ENCODE measurements around the gene DPYD. TPM values are rescaled to one million over a fixed set of nuclear protein-coding genes. Genes with fewer than 3 reads are reported as not detected.

The DPYD gene
- total RNA-seq, 1 donor from 2014 or later, result 5.9 TPM

- Mint-ChIP-seq H3K36me3 (ENCODE audit: low read depth) (no peaks in the 10 kb centered on the region), H3K4me1 (no peaks in the 10 kb centered on the region), H3K27ac (ENCODE audit: unreplicated experiment) (no peak overlapping the region), H3K27me3 (ENCODE audit: low read depth) (no peaks in the 10 kb centered on the region), H3K4me3 (no peak overlapping the region), H3K9me3 (no peaks in the 10 kb centered on the region)
- TF ChIP-seq, protein P1, sequence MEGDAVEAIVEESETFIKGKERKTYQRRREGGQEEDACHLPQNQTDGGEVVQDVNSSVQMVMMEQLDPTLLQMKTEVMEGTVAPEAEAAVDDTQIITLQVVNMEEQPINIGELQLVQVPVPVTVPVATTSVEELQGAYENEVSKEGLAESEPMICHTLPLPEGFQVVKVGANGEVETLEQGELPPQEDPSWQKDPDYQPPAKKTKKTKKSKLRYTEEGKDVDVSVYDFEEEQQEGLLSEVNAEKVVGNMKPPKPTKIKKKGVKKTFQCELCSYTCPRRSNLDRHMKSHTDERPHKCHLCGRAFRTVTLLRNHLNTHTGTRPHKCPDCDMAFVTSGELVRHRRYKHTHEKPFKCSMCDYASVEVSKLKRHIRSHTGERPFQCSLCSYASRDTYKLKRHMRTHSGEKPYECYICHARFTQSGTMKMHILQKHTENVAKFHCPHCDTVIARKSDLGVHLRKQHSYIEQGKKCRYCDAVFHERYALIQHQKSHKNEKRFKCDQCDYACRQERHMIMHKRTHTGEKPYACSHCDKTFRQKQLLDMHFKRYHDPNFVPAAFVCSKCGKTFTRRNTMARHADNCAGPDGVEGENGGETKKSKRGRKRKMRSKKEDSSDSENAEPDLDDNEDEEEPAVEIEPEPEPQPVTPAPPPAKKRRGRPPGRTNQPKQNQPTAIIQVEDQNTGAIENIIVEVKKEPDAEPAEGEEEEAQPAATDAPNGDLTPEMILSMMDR (conservative IDR thresholded peaks at IDR 0.05), result no peak
- DNase-seq (ENCODE audit: low read depth, low spot score), result no peak
Observed at GRCh38 chr1:97784661-97785060, 136.2 kb downstream of the DPYD start.

DNA sequence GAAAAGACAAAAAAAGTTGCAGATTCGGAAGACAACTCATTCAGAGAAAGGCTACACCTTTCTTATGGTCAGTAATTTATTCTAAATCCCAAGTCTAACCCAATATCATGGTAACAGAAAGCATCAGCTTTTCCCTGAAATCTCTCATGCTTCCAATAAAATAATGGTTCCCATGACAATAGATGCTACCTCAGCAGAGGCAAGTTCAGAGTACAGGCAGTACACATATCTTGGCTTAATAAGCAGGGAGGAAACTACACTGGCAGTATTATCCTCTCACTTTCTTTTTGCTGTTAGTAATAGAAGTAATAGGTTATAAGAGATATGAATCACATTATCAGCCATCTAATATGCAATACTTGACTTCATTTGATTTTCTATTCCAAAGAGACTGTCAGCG lies 137.1 kb downstream of the DPYD start:
- TF ChIP-seq, protein P1 (conservative IDR thresholded peaks at IDR 0.05), result no peak
- no peak for DNase-seq (ENCODE audit: low read depth, low spot score)
- Mint-ChIP-seq H3K36me3 (ENCODE audit: low read depth) (no peaks in the 10 kb centered on the region), H3K4me3 (no peak overlapping the region), H3K9me3 (no peaks in the 10 kb centered on the region), H3K4me1 (no peaks in the 10 kb centered on the region), H3K27me3 (ENCODE audit: low read depth) (no peaks in the 10 kb centered on the region), H3K27ac (ENCODE audit: unreplicated experiment) (no peak overlapping the region)

DNA sequence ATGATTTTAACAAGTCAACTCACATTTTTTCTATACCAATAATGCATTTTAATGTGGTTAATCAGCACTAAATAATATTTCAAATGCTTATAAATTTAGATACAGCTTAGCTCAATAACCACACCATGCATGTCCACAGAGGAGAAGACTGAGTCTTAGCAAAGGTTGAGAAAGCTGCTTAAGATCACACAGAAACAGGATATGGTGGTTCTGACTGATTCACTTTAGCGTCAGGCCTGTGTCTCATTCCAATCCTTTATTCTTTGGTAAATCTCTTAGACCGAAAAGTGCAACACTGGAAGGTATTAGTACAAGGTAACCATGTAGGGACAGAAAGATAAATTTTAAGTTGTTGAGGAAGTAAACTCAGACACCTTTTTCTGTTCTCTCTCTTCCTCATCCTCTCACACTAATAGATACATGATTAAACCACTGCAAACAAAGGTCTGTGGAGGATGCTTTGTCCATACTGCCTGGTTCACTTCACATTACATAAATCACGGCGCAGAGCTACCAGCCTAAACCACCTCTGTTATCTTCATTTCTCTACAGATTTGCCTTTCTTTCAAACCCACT lies 139.0 kb downstream of the DPYD start:
- Mint-ChIP-seq H3K4me1 (no peaks in the 10 kb centered on the region), H3K4me3 (no peak overlapping the region), H3K36me3 (ENCODE audit: low read depth) (no peaks in the 10 kb centered on the region), H3K27me3 (ENCODE audit: low read depth) (no peaks in the 10 kb centered on the region), H3K9me3 (no peaks in the 10 kb centered on the region), H3K27ac (ENCODE audit: unreplicated experiment) (no peak overlapping the region)
- DNase-seq (ENCODE audit: low read depth, low spot score), result no peak
- TF ChIP-seq, protein P1 (conservative IDR thresholded peaks at IDR 0.05), result no peak

GRCh38 chr1:97780884-97781283 lies 139.9 kb downstream of the DPYD start:
- TF ChIP-seq, protein P1 (conservative IDR thresholded peaks at IDR 0.05), result no peak
- Mint-ChIP-seq H3K36me3 (ENCODE audit: low read depth) (no peaks in the 10 kb centered on the region), H3K9me3 (no peaks in the 10 kb centered on the region), H3K4me1 (no peaks in the 10 kb centered on the region), H3K27me3 (ENCODE audit: low read depth) (no peaks in the 10 kb centered on the region), H3K27ac (ENCODE audit: unreplicated experiment) (no peak overlapping the region), H3K4me3 (no peak overlapping the region)
- no peak for DNase-seq (ENCODE audit: low read depth, low spot score)

GRCh38 chr1:97778718-97779117 lies 142.1 kb downstream of the DPYD start:
- H3K27ac Mint-ChIP-seq (ENCODE audit: unreplicated experiment), result no peak overlapping the region
- no peaks in the 10 kb centered on the region for H3K4me1 Mint-ChIP-seq
- TF ChIP-seq, protein P1 (conservative IDR thresholded peaks at IDR 0.05), result no peak
- no peaks in the 10 kb centered on the region for H3K27me3 Mint-ChIP-seq (ENCODE audit: low read depth)
- DNase-seq (ENCODE audit: low read depth, low spot score), result no peak
- H3K9me3 Mint-ChIP-seq, result peaks cover 2% of the 10 kb centered on the region
- H3K4me3 Mint-ChIP-seq, result no peak overlapping the region
- H3K36me3 Mint-ChIP-seq (ENCODE audit: low read depth), result no peaks in the 10 kb centered on the region
